GM20000 (cell line): ENCODE measurements around the gene SLC9A8.

Experiments used
- DNase-seq: peaks from one replicate; pipeline ENCODE4 v3.0.0; 2012; ENCODE audit warnings: low spot score
- CTCF ChIP-seq: IDR thresholded peaks from 2 replicates; pipeline ENCODE4 v1.5.1; 2012; ENCODE audit warnings: mild to moderate bottlenecking, control low read depth; ENCODE audit errors: extremely low read depth, missing control alignments

Gene SLC9A8

GRCh38 chr20:49831770-49832631 is 19.4 kb downstream of the SLC9A8 start:
- no peak for TF ChIP-seq CTCF
- no peak for DNase-seq

GRCh38 chr20:49832632-49833327 is 20.2 kb downstream of the SLC9A8 start:
- no peak for TF ChIP-seq CTCF
- DNase-seq = no peak

- no peak for TF ChIP-seq CTCF
- DNase-seq = no peak
These were observed 20.9 kb downstream of the SLC9A8 start for GRCh38 chr20:49833483-49833882.

GRCh38 chr20:49835031-49835430 is 22.4 kb downstream of the SLC9A8 start:
- no peak for TF ChIP-seq CTCF
- DNase-seq = no peak

- DNase-seq = no peak
- no peak for TF ChIP-seq CTCF
These were observed 25.9 kb downstream of the SLC9A8 start for GRCh38 chr20:49838546-49838945.

- no peak for DNase-seq
These were observed 30.5 kb downstream of the SLC9A8 start for GRCh38 chr20:49843139-49843538.

More at GRCh38 chr20:49843139-49843538, 30.5 kb downstream of the SLC9A8 start:
- TF ChIP-seq CTCF = no peak
